Skeletal muscle satellite cell (primary cell): ENCODE data around the gene MYO5B.

Experiments used
- H3K27me3 ChIP-seq: 2 replicates; pipeline ENCODE4 v1.7.0; 2013; ENCODE audit warnings: low read length; ENCODE audit not compliant: control insufficient read depth, insufficient read depth
- H3K36me3 ChIP-seq: 2 replicates; pipeline ENCODE4 v1.7.0; 2013; ENCODE audit warnings: mild to moderate bottlenecking, control low read depth, low read length; ENCODE audit not compliant: insufficient read depth
- H3K4me1 ChIP-seq: 2 replicates; pipeline ENCODE4 v1.7.0; 2013; ENCODE audit warnings: low read length; ENCODE audit not compliant: control insufficient read depth, insufficient read depth
- H3K4me2 ChIP-seq: 2 replicates; pipeline ENCODE4 v1.7.0; 2013; ENCODE audit warnings: mild to moderate bottlenecking, low read length
- H3K4me3 ChIP-seq: 2 replicates; pipeline ENCODE4 v1.7.0; 2013; ENCODE audit warnings: low read length
- H3K9ac ChIP-seq: 2 replicates; pipeline ENCODE4 v1.7.0; 2013; ENCODE audit warnings: mild to moderate bottlenecking, low read depth, low read length, moderate library complexity
- H3K9me3 ChIP-seq: replicated peaks from 2 replicates; pipeline ENCODE4 v1.7.0; 2013; ENCODE audit warnings: mild to moderate bottlenecking, control low read depth, low read length

The MYO5B gene

GRCh38 chr18:50057009-50057408 is 137.9 kb downstream of the MYO5B start:
- H3K9me3 ChIP-seq = no peaks in the 10 kb centered on the region
- no peaks in the 10 kb centered on the region for H3K36me3 ChIP-seq
- H3K9ac ChIP-seq = no peak overlapping the region
- H3K27me3 ChIP-seq = peaks cover 21% of the 10 kb centered on the region
- H3K4me3 ChIP-seq = no peak overlapping the region
- H3K4me1 ChIP-seq = no peaks in the 10 kb centered on the region
- no peak overlapping the region for H3K4me2 ChIP-seq

DNA sequence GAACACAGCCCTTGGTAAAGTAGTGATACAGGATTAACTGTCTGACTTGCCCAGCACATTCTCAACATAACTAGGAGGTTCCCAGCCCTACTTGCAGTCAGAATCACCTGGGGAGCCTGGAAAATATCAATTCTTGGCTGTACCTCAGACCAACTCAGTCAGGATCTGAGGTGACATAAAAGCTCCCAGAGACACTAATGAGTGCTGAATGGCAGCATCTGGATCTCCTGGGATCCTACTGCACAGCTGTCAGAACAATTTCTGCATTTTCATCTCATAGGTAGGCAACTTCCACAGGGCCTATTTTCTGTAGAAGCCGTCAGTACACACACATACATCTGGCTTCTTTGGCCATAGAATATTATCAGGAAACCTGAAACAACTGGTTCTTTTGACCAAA is 138.8 kb downstream of the MYO5B start:
- H3K27me3 ChIP-seq = peaks cover 21% of the 10 kb centered on the region
- H3K4me2 ChIP-seq = no peak overlapping the region
- no peaks in the 10 kb centered on the region for H3K9me3 ChIP-seq
- no peaks in the 10 kb centered on the region for H3K36me3 ChIP-seq
- H3K4me1 ChIP-seq = no peaks in the 10 kb centered on the region
- no peak overlapping the region for H3K9ac ChIP-seq
- no peak overlapping the region for H3K4me3 ChIP-seq

DNA sequence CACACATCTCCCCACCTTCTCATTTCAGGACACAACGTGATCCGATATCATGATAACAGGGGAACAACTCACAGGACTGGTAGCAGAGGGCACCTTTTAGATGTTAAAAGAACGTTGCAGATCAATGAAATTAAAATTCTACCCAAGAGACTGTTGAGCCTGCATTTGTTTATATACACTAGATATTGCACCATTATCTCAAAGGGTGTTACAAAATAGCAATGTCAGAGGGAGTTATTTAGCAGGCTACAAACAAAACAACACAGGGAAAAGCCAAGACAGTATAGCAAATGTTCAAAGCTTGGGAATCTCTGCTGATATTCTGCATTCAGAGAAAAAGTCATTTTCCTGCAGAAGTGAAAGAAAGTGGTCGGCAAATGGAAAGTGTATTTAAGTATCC is 139.5 kb downstream of the MYO5B start:
- no peaks in the 10 kb centered on the region for H3K4me1 ChIP-seq
- H3K36me3 ChIP-seq = no peaks in the 10 kb centered on the region
- no peak overlapping the region for H3K4me3 ChIP-seq
- H3K9me3 ChIP-seq = no peaks in the 10 kb centered on the region
- peaks cover 21% of the 10 kb centered on the region for H3K27me3 ChIP-seq
- H3K9ac ChIP-seq = no peak overlapping the region
- no peak overlapping the region for H3K4me2 ChIP-seq

GRCh38 chr18:50053111-50053510 is 141.8 kb downstream of the MYO5B start:
- no peaks in the 10 kb centered on the region for H3K4me1 ChIP-seq
- H3K4me3 ChIP-seq = no peak overlapping the region
- no peak overlapping the region for H3K9ac ChIP-seq
- H3K27me3 ChIP-seq = peaks cover 14% of the 10 kb centered on the region
- no peaks in the 10 kb centered on the region for H3K9me3 ChIP-seq
- H3K4me2 ChIP-seq = no peak overlapping the region
- H3K36me3 ChIP-seq = no peaks in the 10 kb centered on the region

- Histone ChIP-seq H3K27me3 (peaks cover 12% of the 10 kb centered on the region), H3K4me2 (no peak overlapping the region), H3K9ac (no peak overlapping the region), H3K4me1 (no peaks in the 10 kb centered on the region), H3K4me3 (no peak overlapping the region), H3K9me3 (no peaks in the 10 kb centered on the region), H3K36me3 (no peaks in the 10 kb centered on the region)
Measured at GRCh38 chr18:50051288-50051687, 143.7 kb downstream of the MYO5B start.

DNA sequence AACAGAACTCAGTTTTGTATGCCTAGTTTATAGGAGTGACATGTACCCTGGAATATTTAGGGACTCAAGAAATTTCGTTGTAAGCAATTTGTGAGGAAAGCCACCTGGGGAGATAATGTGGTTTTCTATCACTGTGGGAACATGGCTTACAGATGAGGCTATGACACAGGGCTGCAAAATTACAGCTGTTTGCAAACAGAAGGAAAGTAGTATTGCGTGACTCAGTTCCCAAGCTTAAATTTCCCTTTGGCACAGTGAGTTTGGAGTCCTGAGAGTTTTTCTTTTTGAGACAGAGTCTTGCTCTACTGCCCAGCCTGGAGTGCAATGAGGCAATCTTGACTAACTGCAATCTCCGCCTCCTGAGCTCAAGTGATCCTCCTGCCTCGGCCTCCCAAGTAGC is 149.8 kb downstream of the MYO5B start:
- Histone ChIP-seq H3K4me1 (no peaks in the 10 kb centered on the region), H3K4me3 (no peak overlapping the region), H3K4me2 (no peak overlapping the region), H3K9ac (no peak overlapping the region), H3K9me3 (no peaks in the 10 kb centered on the region), H3K27me3 (peaks cover 22% of the 10 kb centered on the region), H3K36me3 (no peaks in the 10 kb centered on the region)

GRCh38 chr18:50044402-50044801 is 150.5 kb downstream of the MYO5B start:
- H3K9ac ChIP-seq = no peak overlapping the region

DNA sequence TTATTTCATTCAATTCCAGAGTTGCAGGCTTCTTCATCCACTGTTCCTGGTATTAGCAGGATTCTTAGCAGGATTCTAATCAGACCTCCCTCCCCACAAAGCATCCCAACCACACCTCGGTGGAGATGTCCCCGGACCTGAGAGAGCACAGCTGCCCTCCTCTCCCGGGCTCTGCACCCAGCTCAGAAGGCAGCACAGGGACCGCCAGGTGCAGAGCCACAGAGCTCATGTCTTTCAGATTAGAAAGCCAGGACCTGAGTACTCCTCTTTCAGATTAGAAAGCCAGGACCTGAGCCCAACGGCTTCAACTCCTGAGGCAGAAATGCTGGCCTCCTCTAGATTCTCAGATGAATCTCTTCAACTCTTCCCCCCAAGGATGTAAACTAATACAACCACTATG is 152.3 kb downstream of the MYO5B start:
- H3K9me3 ChIP-seq = no peaks in the 10 kb centered on the region
- H3K4me1 ChIP-seq = no peaks in the 10 kb centered on the region
- H3K36me3 ChIP-seq = no peaks in the 10 kb centered on the region
- H3K27me3 ChIP-seq = peaks cover 25% of the 10 kb centered on the region
- H3K9ac ChIP-seq = no peak overlapping the region
- H3K4me2 ChIP-seq = no peak overlapping the region
- no peak overlapping the region for H3K4me3 ChIP-seq

More at GRCh38 chr18:50044402-50044801, 150.5 kb downstream of the MYO5B start:
- H3K9me3 ChIP-seq = no peaks in the 10 kb centered on the region
- H3K27me3 ChIP-seq = peaks cover 25% of the 10 kb centered on the region
- H3K4me2 ChIP-seq = no peak overlapping the region
- H3K4me1 ChIP-seq = no peaks in the 10 kb centered on the region
- no peaks in the 10 kb centered on the region for H3K36me3 ChIP-seq
- H3K4me3 ChIP-seq = no peak overlapping the region

GRCh38 chr18:50039746-50040145 is 155.2 kb downstream of the MYO5B start:
- H3K4me1 ChIP-seq = no peaks in the 10 kb centered on the region
- H3K36me3 ChIP-seq = no peaks in the 10 kb centered on the region
- no peaks in the 10 kb centered on the region for H3K9me3 ChIP-seq
- no peak overlapping the region for H3K9ac ChIP-seq
- no peak overlapping the region for H3K4me3 ChIP-seq
- no peak overlapping the region for H3K4me2 ChIP-seq
- peaks cover 23% of the 10 kb centered on the region for H3K27me3 ChIP-seq

DNA sequence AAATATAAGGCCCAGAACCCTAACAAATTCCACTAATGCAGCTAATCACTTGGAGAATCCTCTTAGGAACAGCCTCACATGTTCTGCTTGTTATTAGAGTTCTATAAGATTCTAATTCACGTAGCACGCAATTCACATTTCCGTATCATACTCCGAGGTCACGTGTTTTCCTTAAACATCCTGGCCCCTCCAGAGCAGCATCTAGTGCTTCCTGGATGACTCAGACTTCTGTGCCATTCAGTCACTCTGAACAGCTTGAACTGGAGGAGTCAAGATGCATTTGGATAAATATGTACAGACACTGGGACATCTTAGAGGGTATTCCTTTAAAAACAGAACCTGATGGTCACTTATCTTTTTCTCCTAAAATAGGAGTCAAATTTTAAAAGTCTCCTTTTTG is 156.5 kb downstream of the MYO5B start:
- Histone ChIP-seq H3K36me3 (no peaks in the 10 kb centered on the region), H3K9ac (no peak overlapping the region)

GRCh38 chr18:50034029-50034428 is 160.9 kb downstream of the MYO5B start:
- Histone ChIP-seq H3K36me3 (no peaks in the 10 kb centered on the region), H3K4me3 (no peak overlapping the region)

More for the DNA sequence above, 156.5 kb downstream of the MYO5B start:
- Histone ChIP-seq H3K4me2 (no peak overlapping the region), H3K4me1 (no peaks in the 10 kb centered on the region), H3K9me3 (no peaks in the 10 kb centered on the region), H3K4me3 (no peak overlapping the region), H3K27me3 (peaks cover 23% of the 10 kb centered on the region)

GRCh38 chr18:50033004-50033403 is 161.9 kb downstream of the MYO5B start:
- no peaks in the 10 kb centered on the region for H3K36me3 ChIP-seq
- H3K27me3 ChIP-seq = peaks cover 8% of the 10 kb centered on the region
- no peaks in the 10 kb centered on the region for H3K9me3 ChIP-seq
- no peak overlapping the region for H3K9ac ChIP-seq
- H3K4me2 ChIP-seq = no peak overlapping the region
- no peaks in the 10 kb centered on the region for H3K4me1 ChIP-seq
- H3K4me3 ChIP-seq = no peak overlapping the region

More at GRCh38 chr18:50034029-50034428, 160.9 kb downstream of the MYO5B start:
- Histone ChIP-seq H3K27me3 (peaks cover 8% of the 10 kb centered on the region), H3K9me3 (no peaks in the 10 kb centered on the region), H3K9ac (no peak overlapping the region), H3K4me2 (no peak overlapping the region), H3K4me1 (no peaks in the 10 kb centered on the region)
